ENCODE data around the gene CNIH1.

DNA sequence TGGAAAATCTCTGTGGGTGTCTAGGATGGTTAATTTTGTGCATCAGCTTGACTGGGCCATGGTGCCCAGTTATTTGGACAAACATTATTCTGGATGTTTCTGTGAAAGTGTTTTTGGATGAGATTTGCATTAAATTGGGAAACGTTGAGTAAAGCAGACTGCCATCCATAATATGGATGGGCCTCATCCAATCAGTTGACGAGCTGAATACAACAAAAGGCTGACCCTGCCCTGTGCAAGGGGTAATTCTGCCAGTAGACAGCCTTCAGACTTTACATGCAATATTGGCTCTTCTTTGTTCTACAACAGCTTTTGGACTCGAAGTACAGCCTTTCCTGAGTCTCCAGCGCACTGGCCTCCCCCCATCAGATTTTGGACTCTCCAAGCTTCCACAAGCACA, 45.9 kb downstream of the CNIH1 start:
- no peak for TF ChIP-seq POLR2AphosphoS5 (IDR thresholded peaks at IDR 0.05; ENCODE audit: low read depth, low read length)
- TF ChIP-seq TAF1 (IDR thresholded peaks at IDR 0.05; ENCODE audit: low read depth, low read length), result no peak
- no peak for TF ChIP-seq POLR2A (IDR thresholded peaks at IDR 0.05; ENCODE audit: low read depth, low read length)
- TF ChIP-seq SPI1 (IDR thresholded peaks at IDR 0.05; ENCODE audit: low read depth, low read length), result no peak
- TF ChIP-seq POU2F2 (IDR thresholded peaks at IDR 0.05; ENCODE audit: low read depth, low read length), result no peak

Data from GM12891 (cell line).